Stimulated activated CD4-positive, alpha-beta T cell treated with anti-CD3 and anti-CD28 coated beads, Interleukin-2, amount 100 ng/mL, for 48 hours (primary cell): ENCODE results near the gene GLIS1.
"Not testable (repeated sequence)": the region's sequence is repeated elsewhere in the genome, so short reads cannot be mapped to it uniquely, and the experiment has no call there.

Source experiments
- DNase-seq, 2 donors: peaks; one replicate each; pipeline ENCODE4 v3.0.0-alpha.2; 2020

Gene GLIS1

GRCh38 chr1:53555620-53556326, 183.2 kb downstream of the GLIS1 start:
- DNase-seq = not testable (repeated sequence)

- DNase-seq = no peak
These were observed 184.2 kb downstream of the GLIS1 start for GRCh38 chr1:53554592-53555305.

DNA sequence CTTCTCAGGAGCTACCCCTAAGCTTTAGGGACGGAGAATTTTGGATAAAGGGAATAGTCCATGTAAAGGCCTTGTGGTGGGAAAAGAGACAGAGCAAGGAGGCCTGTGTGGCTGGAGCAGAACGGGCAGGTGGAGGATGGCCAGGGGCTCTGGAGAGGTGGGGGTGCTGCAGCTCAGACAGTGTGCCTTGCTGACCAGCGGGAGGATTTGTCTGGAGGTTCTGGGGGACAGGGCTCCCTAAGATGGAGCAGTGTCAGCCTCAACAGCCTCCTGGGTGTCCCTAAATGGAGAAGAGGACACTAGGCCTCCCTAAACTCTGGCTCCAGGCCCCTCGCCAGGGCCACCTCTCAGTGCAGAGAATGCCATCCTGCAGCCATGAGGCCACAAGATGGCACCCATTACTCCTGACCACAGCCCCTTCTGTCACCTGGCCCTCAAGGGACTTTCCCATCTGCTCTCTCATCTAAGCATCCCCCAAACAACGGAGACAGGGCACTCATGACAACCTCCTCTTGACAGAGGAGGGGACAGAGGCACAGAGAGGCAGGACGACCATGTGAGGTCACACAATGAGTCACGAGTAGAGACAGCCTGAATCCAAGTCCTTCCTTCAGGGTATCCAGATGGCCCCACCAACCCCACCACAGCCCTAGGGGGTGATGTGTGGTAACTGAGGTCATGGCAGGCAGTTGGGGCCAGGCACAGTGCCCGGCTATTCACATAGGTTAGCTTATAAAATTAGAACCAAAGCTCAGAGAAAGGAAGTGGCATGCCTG, 185.0 kb downstream of the GLIS1 start:
- DNase-seq = no peak

DNA sequence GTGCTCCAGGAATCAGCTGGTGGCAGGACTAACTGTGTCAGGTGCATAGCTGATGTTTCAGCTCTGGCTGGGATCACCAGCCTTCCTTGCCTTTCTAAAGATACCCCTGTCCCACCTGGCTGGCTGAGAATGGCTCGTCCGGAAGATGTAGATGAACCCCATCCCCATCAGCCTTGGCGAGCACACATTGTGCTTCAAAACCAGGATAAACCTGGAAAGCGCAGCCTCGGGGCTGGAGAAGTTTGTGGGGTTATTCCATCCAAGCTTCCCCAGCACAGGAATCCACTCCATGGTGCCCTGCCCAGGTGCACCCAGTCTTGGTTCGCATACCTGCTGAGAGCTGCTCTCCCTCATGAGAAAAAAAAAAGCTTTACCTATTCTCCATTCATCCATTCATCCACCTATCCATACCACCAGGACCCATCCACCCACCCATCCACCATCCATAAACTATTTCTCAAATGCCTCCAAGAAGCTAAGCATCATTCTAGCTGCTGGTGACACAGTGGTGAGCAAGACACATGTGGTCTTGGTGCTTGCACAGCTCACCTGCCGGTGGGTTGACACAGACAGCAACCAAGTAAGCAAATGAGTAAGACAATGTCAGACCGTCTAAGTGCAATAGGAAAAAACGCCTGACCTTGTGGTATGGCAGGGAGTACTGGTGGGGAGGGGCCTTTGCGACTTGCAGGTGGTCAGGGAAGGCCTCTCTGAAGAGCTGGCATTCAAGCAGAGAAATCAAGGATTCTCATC, 185.8 kb downstream of the GLIS1 start:
- DNase-seq = no peak

GRCh38 chr1:53552146-53552861, 186.7 kb downstream of the GLIS1 start:
- no peak for DNase-seq

GRCh38 chr1:53551428-53551995, 187.5 kb downstream of the GLIS1 start:
- DNase-seq = no peak

- no peak for DNase-seq
These were observed 188.7 kb downstream of the GLIS1 start for GRCh38 chr1:53550201-53550741.

GRCh38 chr1:53549781-53550180, 189.2 kb downstream of the GLIS1 start:
- no peak for DNase-seq

DNA sequence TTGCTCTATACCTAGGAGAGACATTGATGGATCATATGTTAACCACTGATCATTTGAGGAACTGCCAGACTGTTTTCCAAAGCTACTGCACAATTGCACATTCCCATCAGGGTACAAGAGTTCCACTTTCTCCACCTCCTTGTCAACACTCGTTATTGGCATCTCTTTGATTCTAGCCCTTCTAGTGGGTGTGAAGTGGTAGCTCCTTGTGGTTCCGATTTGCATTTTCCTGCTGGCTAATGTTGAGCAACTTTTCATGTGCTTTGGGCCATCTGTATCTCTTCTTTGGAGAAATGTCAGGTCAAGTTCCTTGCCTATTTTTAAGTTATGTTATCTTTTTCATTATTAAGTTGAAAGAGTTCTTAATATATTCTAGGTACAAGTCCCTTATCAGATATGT, 189.7 kb downstream of the GLIS1 start:
- DNase-seq = no peak

GRCh38 chr1:53548031-53548491, 190.9 kb downstream of the GLIS1 start:
- no peak for DNase-seq

DNA sequence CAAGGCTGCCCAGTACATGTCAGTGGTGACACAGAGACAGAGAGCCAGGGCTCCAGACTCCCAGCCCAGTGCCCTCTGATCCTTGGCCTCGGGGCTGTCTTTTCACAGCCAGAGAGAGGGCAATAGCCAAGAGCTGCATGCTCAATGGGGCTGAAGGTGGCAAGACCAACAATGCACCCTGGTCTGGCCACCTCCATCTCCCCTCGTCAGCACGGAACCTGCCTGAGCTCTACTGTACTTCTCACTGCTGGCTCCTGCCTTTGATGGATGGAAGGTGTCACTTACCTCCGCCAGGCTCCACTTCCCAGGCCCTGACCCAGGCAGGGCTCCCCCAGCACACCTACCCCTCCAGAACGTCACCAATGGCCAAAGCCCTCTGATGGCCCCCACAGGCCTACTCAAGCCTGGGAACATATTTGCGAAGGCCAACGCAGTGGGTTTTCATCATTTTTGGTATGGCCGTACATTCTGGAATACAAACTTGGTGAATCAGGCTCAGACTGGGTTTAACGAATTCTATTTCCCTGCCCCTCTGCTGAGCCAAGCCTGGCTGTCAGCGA, 191.7 kb downstream of the GLIS1 start:
- no peak for DNase-seq

- no peak for DNase-seq
These were observed 192.4 kb downstream of the GLIS1 start for GRCh38 chr1:53546409-53547155.

GRCh38 chr1:53545663-53546408, 193.1 kb downstream of the GLIS1 start:
- DNase-seq = no peak

- DNase-seq = no peak
These were observed 194.0 kb downstream of the GLIS1 start for GRCh38 chr1:53544728-53545515.

DNA sequence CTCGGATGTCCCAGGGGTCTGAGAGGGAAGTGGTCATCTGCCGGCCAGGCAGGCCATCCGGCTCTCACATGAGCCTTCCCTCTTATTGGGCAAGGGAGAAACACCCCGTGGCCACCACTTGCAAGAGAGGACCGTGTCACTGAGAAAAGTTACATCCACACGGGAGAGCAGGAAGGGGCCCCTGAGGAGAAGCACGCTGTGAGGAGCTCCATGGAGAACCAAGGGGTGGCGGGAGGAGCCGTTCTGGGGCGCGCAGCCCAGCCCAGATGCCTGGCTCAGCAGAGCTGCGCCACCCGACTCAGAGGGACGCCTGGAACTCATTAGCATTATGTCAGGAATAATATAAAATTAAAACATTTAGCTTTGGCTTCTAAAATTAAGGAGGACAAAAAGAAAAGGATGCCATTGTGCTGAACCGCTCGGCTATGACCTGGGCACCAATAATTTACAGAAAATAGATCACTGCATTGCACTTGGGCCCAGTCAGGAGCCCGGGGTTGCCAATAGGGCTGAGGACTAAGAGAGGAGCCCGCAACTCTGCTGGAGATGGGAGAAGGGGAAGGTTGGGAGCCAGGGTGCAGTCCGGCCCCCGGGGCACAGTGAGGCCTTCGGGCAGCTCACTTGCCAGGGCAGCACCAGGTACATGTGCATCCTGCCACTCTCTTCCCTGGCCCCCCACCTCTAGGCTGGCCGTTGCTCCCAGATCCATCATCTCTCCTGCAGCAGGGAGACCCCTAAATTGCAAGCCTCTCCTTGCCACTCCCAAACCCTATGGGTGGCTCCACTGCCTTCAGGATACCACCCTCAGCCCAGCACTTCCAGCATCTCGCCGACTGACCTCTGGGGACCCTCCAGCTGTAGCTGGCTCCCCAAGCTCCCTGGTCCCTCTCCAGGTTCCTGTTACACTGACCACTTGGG, 194.9 kb downstream of the GLIS1 start:
- DNase-seq = no peak

GRCh38 chr1:53543130-53543777, 195.7 kb downstream of the GLIS1 start:
- DNase-seq = no peak

DNA sequence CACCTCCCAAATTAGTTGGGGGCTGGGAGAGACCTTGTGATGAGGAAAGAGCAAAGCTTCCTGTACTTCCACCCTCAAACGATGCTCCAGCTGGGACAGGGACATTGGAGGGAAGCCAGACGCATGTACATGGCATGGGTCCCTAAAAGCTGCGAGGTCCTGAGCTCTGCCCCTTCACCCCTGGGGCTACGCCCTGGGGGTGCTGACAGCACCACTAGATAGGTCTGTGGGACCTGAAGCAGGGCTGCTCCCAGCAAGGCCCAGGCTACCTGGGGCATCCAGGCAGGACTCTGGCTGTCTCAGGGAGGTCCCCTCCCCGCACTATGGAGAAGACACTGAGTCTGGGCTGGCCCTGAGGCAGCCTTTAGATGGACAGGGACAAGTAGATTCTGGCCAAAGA, 196.4 kb downstream of the GLIS1 start:
- DNase-seq = no peak
